Central memory CD4-positive, alpha-beta T cell (primary cell): ENCODE results near the gene PSAPL1.

Experiments
- DNase-seq: peaks from one replicate; pipeline ENCODE4 v3.0.0; 2022
- total RNA-seq, 3 experiments: gene quantifications; one replicate each; lab custom pipeline; 2026; lab: John Stamatoyannopoulos, UW

Gene PSAPL1, protein sequence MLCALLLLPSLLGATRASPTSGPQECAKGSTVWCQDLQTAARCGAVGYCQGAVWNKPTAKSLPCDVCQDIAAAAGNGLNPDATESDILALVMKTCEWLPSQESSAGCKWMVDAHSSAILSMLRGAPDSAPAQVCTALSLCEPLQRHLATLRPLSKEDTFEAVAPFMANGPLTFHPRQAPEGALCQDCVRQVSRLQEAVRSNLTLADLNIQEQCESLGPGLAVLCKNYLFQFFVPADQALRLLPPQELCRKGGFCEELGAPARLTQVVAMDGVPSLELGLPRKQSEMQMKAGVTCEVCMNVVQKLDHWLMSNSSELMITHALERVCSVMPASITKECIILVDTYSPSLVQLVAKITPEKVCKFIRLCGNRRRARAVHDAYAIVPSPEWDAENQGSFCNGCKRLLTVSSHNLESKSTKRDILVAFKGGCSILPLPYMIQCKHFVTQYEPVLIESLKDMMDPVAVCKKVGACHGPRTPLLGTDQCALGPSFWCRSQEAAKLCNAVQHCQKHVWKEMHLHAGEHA
- total RNA-seq = 0 reads per million in 3 experiments

DNA sequence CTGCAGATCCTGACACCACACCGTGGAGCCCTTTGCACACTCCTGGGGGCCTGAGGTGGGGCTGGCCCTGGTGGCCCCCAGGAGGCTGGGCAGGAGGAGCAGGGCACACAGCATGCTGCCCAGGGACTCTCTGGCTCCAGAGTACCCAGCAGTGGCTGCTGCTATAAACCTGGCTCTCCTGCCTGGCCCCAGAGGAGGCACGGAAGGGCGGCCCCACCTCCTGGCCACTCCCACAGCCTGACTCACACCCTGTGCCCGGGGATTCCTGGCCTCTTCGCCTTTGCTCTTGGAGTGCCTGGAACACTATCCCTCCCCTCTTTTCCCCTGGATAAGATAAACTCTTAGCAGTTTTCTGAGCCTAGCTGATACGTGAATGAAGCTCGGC lies at the start of gene PSAPL1:
TSS of gene PSAPL1 (minus strand) at position 165 of the 385 bp plus-strand sequence. CDS start at position 114, 51 bp downstream.
- DNase-seq = no peak

DNA sequence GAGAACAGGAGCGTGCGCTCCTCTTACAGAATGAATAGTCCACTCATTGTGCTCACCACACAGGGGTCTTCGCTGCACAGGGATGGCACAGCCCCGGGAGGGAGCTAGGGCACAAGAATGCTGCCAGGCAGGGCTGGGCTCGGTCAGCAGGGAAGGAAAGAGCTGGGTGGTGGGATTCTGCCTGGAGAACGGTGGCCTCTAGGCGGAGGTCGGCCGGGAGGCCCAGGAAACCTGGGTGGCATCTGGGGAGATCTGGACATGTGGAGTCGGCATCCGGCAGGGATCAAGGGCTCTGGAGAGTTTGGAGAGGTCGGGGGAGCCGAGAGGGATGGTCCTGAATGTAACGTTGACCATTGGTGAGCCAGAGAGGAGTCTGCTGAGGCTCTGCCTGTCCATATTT lies 46.5 kb upstream of the PSAPL1 start:
- DNase-seq = no peak

DNA sequence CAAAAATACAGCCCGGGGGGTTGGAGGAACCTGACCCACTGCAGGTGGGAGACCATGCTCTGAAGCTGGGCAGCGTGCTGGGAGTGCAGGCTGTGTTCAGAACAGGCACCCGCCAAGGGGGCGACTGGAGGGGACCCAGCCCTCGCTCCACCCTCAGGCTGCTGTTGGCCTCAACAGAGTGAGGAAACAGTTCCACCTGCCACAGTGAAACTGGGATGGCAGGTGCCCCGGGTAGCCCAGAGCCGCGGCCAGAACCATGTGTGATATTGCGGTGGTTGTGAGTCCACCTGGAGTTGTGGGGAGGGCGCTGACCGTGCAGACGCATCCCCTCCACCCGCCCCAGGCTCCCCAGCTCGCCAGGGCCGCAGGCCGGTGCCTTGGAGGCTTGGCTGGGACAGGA lies 45.7 kb upstream of the PSAPL1 start:
- DNase-seq = no peak

DNA sequence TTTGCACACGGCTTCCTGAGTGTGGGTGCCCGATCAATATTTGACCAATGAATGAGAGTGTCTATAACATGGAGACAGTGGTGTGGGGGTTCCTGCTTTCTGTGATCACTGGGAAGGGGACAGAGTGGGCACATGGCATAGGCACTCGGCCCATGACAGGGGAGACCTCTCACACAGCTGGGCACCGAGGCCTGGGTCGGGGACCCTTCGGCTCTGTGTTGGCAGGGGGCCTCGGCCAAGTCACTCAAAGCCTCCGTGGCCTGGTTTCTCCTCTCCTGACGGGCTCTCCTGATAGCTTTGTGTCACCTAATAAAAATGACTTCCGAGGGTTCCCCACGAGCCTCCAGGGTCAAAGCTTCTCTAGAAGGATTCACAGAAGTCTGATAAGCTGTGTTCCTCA lies 43.9 kb upstream of the PSAPL1 start:
- no peak for DNase-seq

DNA sequence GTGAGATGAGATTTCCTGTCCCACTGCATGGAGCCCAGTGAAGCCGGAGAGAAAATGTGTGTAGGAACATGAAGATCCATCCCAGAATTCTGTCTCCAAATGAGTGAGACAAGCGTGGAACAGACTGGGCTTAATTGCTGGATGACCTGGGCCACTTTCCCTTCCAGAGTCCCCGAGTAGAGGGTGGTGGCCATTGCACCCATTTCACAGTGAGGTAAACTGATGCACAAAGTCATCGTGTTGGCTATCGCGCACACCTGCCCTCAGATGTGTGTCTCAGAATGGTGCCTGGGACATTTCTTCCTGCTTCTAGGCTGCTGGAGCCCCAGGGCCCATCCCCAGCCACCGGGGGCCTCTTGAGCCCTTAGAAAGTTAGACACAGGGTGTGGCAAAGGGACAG lies 43.0 kb upstream of the PSAPL1 start:
- DNase-seq = no peak

DNA sequence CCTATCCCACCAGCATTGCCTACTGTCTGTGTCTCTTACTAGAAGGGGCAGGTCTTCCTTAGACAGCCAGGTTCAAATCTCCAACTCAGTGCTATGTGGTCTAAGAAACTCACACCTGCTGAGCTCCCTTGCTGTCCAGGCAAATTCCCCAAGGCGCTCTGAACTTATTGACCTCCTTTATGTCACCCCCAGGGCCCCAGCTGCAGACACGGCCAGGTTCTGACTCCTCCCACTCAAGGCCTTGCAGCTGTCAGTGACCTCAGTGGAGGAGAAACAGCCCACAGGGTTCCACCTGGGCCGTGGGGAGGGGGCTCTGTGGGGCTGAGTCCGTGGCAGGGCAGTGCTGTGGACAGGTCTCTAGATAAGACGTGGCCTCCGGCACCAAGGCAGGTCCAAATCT lies 42.1 kb upstream of the PSAPL1 start:
- no peak for DNase-seq

DNA sequence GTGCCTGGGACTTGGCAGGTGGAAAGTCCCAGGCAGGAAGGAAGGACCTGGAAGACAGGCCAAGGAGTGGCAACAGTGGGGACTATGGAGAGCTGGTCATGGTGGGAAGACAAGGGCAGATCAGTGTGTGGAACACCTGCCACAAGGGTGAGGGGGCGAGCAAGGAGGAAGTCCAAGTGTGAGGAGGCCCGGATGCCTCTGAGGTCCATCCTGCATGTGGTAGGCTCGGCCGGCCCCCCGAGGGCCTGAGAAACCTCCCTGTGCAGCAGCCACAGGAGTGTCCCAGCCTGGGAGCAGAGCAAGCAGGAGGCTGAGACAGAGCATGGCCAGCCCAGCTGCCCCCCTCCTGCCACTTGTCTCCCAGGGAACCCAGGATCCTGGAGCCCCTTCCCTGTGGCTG lies 40.5 kb upstream of the PSAPL1 start:
- no peak for DNase-seq

DNA sequence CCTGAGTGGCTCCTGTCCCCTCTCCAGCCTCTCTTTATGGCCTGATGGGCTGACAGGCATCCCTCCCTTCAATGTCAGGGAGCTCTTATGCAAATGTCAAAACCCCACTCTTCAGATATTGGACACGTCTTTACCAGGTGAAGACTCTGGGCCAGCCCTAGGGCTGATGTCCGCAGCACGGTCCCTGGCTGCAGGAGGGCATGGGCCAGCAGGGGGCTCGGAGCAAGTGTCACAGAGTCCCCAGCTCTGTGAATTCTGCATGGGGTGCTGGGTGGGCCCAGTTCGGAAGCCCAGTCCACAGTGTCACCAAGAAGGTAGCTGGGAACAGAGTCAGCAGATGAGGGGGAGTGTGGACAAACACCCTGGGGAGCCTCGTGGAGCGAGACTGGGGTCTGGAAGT lies 39.6 kb upstream of the PSAPL1 start:
- DNase-seq = no peak

DNA sequence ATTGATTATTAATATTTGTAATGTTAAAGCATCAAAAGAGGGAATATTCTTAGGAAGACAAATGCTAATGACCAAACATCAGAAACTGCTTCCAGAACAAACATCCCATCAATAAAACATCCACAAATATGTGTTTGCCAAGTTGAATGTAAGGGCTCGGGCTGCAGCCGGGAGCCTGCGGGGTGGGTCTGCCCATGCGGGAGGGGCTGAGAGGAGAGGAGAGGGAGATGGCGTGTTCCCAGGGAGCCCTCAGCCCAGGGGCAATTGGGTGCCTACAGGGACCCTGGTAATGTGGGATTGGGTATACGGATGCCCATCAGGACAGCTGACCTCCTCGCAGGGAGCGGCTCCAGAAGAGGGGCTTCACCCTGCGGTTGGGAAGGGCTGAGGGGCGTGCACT lies 38.4 kb upstream of the PSAPL1 start:
- no peak for DNase-seq

DNA sequence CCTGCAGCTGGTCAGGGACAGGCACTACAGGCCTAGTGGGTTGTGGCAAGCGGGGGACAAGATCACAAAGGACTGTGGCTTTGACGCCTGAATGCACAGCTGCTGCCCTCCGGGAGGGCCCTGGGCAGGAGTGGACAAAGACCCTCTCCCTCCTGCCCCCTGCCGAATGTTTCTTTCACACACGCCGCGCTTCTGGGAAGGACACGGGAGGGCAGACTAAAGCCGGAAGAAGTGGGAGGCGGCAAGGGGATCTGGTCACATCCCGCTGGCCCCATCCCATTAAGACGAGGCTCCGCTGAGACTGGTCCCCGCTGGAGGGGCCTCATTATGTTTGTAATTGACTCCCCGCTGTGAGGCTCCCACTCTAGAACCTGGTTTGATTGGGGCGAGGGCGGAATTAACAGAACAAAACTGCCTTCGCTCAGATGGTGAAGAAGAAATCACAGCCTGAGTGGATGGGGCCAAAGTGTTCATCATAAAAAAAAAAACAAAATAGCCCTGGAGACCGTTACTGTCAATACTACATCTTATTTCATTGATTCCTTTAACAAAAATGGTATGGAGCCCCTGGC lies 37.8 kb upstream of the PSAPL1 start:
- DNase-seq = no peak

DNA sequence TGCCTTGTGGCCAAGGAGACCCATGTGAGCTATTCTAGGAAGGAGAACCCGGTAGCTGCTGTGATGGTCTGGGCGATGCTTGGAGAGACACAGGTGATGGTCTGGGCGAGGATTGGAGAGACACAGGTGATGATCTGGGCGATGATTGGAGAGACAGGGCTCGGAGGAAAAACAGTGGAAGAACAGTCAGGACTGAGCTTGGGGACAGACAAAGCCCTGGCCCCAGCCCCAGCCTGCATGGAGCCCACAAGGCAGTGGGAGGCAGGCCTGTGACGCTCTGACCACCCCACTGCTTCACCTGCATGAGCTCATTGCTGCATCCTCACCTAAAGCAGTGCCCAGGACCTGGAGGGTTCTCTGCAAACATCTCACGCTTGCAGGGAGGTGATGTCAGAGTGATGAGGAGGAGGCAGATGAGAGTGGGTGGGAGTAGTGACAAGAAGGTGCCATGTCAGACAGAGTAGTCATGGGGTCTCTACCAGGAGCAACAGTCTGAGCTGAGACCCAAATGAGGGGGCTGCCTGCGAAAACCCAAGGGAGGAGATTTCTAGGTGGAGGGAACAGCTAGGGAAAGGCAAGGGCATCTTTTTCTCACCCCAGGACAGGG lies 35.9 kb upstream of the PSAPL1 start:
- DNase-seq = no peak

DNA sequence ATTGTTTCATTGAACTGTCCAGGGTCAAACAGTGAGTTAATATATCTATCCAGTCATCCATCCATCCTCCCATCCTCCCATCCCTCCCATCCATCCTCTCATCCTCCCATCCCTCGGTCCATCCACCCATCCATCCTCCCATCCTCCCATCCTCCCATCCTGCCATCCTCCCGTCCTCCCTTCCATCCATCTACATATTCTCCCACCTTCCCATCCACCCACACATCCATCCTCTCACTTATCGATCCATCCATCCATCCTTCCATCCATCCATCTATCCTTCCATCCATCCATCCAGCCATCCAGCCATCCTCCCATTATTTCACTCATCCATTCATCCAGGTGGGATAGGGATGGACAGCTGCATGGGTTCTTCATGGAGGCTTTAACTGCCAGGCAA lies 35.4 kb upstream of the PSAPL1 start:
- no peak for DNase-seq

DNA sequence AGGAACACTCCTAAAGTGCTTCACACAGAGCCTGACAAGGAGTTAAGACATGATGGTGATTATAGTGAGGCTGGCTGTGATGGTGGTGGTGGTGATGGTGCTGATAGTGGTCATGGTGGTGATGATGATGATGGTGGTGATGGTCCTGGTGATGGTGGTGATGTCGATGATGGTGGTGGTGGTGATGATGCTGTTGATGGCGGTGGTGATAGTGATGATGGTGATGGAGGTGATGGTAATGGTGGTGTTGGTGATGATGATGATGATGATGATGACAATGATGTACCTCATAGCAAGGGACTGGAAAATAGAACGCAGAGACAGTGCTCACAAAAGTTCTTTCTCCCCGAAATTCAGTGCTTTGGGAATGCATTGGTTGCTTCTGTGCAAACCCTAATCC lies 34.3 kb upstream of the PSAPL1 start:
- no peak for DNase-seq

DNA sequence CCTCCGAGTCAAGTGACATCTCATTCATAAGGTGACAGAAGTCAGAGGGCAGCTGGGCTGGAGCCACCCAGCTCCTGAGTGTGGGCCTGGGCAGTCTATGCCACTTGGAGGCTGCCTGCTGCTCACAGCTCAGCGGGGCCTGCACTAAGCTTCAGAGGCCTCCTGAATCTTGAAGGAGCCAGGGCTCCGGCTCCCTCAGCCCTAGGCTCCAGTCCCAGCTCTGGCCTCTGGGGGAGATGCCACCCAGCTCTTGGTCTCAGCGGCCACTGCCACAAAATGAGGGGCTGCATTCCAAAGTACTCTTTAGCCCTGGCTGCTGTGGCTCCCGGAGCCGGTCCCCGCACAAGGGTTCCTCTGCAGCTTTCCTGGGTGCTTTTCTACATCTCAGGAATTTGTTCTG lies 32.7 kb upstream of the PSAPL1 start:
- no peak for DNase-seq

DNA sequence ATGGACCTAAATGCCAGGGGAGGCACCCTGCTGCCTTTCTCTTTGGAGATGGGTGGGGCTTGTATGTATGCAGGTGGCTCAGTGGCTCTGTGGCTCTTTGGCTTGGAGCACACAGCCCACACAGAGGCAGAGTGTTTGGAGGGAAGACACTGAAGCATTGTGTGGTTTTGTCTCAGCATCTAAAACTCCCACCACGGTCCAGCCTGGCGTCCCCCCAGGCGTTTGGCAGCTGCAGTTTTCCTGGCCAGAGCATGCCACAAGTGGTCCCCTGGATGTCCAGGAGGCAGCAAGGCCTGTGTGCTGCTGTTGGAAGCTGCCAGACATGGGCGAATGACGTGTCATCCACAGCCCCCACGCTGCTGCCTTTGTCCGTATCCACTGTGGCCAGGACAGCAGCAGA lies 32.2 kb upstream of the PSAPL1 start:
- DNase-seq = no peak

DNA sequence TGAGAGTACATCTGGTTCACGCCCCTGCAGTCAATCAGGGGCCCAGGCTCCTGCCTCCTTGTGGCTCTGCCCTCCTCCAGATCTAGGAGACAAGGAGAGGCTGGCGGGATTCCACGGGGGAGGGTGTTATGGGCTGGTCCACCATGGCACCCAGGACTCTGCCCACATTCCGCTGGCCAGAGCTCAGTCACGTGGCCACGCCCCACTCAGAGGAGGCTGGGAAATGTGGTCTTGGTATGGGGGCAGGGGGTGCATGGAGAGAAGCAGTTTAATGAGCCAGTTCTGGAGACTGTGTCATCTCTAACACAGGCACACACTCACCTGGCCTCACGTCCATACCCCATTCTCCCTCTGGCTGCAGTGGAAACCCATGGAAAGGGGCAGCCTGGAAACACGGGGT lies 31.5 kb upstream of the PSAPL1 start:
- no peak for DNase-seq

DNA sequence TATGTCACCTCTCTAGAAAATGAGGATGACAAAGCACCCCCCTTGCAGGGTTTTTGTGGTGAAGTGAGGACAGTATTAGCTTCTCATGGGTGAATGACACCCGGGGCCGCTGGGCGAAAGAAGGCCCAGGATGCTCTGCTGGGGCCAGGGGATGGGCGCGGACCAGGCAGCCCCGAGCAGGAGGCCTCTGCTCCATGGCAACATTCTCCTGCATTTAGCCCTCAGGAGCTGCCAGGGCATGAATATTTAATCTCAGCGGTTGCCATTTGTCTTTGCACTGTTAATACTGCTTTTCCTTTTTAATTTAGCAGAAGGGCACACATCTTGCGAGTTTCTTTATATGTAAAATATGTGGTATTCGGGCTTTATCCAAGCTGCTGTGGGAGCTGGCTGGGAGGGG lies 30.3 kb upstream of the PSAPL1 start:
- no peak for DNase-seq

DNA sequence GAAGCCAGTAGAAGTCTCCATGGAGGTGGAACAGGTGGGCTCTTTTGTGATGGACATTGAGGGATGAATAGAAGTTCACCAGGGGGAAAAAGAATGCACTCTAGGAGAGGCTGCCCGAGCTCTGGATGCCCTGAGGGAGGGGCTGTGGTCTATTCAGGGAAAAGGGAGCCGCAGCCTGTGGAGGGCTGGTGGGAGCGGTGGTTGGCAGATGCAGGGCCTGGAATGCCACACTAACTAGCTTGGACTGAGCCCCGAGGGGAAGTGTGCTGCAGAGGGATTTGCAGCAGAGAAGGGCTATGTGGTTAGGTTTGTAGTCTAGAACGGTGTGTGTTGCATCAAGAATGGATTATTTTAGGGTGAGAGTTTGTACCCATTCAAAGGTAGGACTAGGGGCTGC lies 29.5 kb upstream of the PSAPL1 start:
- DNase-seq = no peak

DNA sequence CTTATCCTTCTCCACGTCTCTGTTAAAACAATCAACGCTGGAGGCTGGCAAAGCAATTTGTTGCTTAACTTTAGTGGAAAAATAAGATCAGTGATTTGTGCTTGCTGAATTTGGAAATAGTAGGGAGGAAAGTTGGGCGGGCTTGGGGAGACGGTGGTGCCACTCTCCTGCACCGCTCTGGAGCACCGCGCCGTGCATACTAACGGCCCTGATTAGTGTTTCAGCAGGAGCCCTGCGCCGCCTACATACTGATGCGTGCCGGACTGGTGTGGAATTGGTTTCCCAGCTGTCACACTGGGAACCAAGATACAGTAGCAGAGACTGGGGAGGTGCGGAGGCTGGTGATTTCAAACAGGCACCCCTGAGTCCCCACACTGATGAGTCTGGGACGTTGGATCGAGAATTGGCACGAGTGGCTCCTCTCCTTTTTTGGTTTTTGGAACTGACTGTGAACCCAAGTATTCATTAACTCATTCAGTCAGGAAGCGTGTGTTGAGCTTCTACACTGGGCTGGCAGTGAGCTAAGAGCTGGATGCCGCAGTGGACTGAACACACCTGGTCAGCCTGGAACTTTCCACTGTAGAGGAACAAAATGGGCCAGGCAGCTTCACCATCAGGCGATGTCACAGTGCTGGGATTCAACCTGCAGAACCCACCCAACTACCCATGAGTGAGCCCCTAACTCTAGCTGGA lies 29.0 kb upstream of the PSAPL1 start:
- DNase-seq = no peak

DNA sequence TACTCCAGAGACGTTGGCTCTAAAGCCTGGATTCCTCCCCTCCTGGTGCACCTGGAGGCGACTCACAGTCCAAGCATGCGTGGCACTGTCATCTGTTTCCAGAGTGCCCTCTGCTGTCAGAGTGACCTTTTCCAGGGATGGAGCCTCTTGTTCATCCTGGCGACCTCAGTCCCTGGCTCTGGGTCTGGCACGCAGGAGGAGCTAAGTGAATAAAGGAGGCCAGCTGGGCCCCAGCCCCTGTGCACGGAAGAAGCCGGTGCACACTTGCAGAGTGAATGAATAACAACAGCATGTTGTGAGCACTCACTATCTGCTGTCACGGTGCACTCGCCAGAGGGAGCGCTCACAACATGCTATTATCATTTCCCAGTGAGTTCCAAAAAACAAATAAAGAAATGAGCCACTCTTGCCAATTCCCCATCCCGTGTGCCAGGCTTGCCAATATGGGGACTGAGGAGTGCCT lies 27.8 kb upstream of the PSAPL1 start:
- no peak for DNase-seq

DNA sequence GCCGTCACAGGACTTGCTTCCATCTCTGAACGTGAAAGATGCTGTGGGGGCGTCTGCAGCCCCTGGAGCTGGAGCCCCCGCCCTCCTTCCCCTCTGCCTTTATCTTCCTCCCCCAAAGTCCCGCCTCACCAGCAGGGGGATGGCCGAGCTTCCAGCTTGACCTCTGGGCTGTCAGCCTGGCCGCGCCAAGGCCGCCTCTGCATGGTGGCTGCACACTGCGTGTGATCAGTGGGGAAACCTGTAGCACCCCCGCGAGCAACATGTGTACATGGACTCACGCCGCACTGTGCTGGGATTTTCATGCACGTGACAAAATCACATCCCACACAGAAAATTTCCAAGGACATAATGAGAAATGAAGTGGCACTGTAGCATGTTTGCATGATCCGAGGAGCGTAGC lies 26.5 kb upstream of the PSAPL1 start:
- DNase-seq = no peak

DNA sequence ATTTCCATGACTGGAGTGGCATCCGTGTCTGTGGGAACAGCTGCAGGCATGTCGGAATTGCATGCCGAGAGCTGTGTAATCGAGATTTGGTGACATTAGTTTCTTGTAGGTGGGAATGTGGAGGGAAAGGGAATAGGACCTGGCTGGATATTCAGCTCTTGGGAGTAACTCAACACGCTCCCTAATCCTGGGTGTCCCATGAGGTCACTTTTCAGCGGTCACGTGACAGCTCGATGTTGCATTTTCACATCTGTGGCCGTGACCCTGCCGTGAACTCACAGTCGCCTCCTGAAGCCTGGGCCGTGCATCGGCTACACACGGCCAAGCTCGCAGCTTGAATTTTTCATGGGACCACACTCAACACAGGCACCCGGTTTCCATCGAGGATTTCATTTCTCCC lies 25.8 kb upstream of the PSAPL1 start:
- no peak for DNase-seq

DNA sequence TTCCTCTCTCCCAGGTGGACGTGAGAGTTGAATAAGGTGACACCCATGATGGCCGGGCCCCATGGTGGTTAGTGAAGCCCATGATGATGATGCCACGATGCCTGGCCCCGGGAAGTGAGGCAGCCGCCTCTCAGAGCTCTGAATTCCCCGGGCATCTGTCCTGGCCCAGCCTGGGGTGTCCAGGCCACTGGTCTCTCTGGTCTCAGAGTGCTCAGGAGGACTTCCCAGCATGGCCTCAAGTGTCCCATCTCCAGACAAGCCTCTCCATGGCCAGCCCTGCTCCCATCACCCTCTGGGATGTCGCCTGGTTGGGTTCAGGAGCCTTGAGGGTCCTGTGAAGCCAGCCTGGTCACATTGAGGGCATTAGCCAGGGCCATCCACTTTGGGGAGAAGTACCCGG lies 24.7 kb upstream of the PSAPL1 start:
- DNase-seq = no peak
